Measurements from ENCODE around the gene MRPL52. TPM values are rescaled to one million over a fixed set of nuclear protein-coding genes. Genes with fewer than 3 reads are reported as not detected.
"Not testable (repeated sequence)": the region's sequence is repeated elsewhere in the genome, so short reads cannot be mapped to it uniquely, and the experiment has no call there.

Gene MRPL52
- total RNA-seq, 2 experiments from 2014 or later = 122 to 126 TPM

GRCh38 chr14:22786685-22787084 is 43.0 kb upstream of the MRPL52 start:
- Mint-ChIP-seq H3K27me3 (no peaks in the 10 kb centered on the region), H3K27ac (no peak overlapping the region), H3K9me3 (no peaks in the 10 kb centered on the region), H3K4me1 (ENCODE audit: low read depth) (peaks cover 6% of the 10 kb centered on the region), H3K36me3 (ENCODE audit: low read depth) (no peaks in the 10 kb centered on the region), H3K4me3 (no peak overlapping the region)
- no peak for DNase-seq
- intact Hi-C loops (cut with micrococcal nuclease) = no loop called here
- CTCF ChIA-PET = no interaction called here
- no peak for ATAC-seq
- POLR2A ChIA-PET = interaction anchor here (1.0 kb wide), 1 partner anchor 13 kb away, joined by 3 read pairs; no protein-coding TSS in a partner anchor
- TF ChIP-seq, protein P1, sequence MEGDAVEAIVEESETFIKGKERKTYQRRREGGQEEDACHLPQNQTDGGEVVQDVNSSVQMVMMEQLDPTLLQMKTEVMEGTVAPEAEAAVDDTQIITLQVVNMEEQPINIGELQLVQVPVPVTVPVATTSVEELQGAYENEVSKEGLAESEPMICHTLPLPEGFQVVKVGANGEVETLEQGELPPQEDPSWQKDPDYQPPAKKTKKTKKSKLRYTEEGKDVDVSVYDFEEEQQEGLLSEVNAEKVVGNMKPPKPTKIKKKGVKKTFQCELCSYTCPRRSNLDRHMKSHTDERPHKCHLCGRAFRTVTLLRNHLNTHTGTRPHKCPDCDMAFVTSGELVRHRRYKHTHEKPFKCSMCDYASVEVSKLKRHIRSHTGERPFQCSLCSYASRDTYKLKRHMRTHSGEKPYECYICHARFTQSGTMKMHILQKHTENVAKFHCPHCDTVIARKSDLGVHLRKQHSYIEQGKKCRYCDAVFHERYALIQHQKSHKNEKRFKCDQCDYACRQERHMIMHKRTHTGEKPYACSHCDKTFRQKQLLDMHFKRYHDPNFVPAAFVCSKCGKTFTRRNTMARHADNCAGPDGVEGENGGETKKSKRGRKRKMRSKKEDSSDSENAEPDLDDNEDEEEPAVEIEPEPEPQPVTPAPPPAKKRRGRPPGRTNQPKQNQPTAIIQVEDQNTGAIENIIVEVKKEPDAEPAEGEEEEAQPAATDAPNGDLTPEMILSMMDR (IDR thresholded peaks at IDR 0.05) = no peak

- Mint-ChIP-seq H3K9me3 (no peaks in the 10 kb centered on the region), H3K27ac (no peak overlapping the region), H3K27me3 (peaks cover 10% of the 10 kb centered on the region), H3K36me3 (ENCODE audit: low read depth) (no peaks in the 10 kb centered on the region), H3K4me3 (no peak overlapping the region), H3K4me1 (ENCODE audit: low read depth) (peaks cover 6% of the 10 kb centered on the region)
- TF ChIP-seq, protein P1 (IDR thresholded peaks at IDR 0.05) = no peak
- intact Hi-C loops (cut with micrococcal nuclease) = no loop called here
- no peak for ATAC-seq
- POLR2A ChIA-PET = no interaction called here
- CTCF ChIA-PET = interaction anchor here (3.0 kb wide), 1 partner anchor 62 kb away, joined by 9 read pairs; no protein-coding TSS in a partner anchor
- DNase-seq = no peak
Observed at GRCh38 chr14:22791301-22791700, 38.4 kb upstream of the MRPL52 start.

- CTCF ChIA-PET = interaction anchor here (3.0 kb wide), 1 partner anchor 61 kb away, joined by 9 read pairs; no protein-coding TSS in a partner anchor
- H3K36me3 Mint-ChIP-seq (ENCODE audit: low read depth) = no peaks in the 10 kb centered on the region
- no peak for ATAC-seq
- H3K9me3 Mint-ChIP-seq = no peaks in the 10 kb centered on the region
- DNase-seq = no peak
- H3K4me1 Mint-ChIP-seq (ENCODE audit: low read depth) = peaks cover 6% of the 10 kb centered on the region
- intact Hi-C loops (cut with micrococcal nuclease) = no loop called here
- no peak overlapping the region for H3K4me3 Mint-ChIP-seq
- TF ChIP-seq, protein P1 (IDR thresholded peaks at IDR 0.05) = no peak
- POLR2A ChIA-PET = no interaction called here
- peaks cover 13% of the 10 kb centered on the region for H3K27me3 Mint-ChIP-seq
- no peak overlapping the region for H3K27ac Mint-ChIP-seq
Observed at GRCh38 chr14:22792158-22792557, 37.5 kb upstream of the MRPL52 start.

DNA sequence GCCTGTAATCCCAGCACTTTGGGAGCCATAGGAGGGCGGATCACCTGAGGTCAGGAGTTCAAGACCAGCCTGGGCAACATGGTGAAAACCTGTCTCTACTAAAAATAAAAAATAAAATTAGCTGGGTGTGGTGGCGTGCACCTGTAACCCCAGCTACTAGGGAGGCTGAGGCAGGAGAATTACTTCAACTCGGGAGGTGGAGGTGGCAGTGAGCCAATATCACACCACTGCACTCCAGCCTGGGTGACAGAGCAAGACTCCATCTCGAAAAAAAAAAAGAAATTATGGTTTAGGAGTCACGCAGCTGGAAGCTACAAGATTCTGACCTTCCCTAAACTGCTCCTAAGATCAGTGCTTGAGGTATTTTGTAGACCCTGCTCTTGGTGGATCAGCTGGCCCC is 36.1 kb upstream of the MRPL52 start:
- H3K4me3 Mint-ChIP-seq; CTCF ChIA-PET; H3K4me1 Mint-ChIP-seq (ENCODE audit: low read depth): not testable (repeated sequence)

DNA sequence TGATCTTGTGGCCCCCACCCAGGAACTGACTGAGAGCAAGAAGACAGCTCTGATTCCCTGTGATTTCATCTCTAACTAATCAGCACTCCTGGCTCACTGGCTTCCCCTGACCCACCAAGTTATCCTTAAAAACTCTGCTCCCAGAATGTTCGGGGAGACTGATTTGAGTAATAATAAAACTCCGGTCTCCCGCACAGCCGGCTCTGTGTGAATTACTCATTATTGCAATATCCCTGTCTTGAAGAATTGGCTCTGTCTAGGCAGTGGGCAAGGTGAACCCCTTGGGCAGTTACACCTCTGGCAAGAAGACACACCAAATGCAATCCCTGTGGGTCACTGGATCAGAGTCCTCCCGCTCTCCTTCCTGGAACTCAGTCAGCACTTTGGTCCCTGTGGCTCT is 35.7 kb upstream of the MRPL52 start:
- Mint-ChIP-seq H3K36me3 (ENCODE audit: low read depth) (no peaks in the 10 kb centered on the region), H3K4me3 (no peak overlapping the region), H3K27me3 (peaks cover 21% of the 10 kb centered on the region), H3K4me1 (ENCODE audit: low read depth) (peaks cover 6% of the 10 kb centered on the region), H3K9me3 (no peaks in the 10 kb centered on the region), H3K27ac (no peak overlapping the region)
- intact Hi-C loops (cut with micrococcal nuclease) = no loop called here
- DNase-seq (no peak), ATAC-seq (no peak)
- ChIA-PET POLR2A (no interaction called here), CTCF (no interaction called here)
- TF ChIP-seq, protein P1 (IDR thresholded peaks at IDR 0.05) = no peak

More for the DNA sequence above, 36.1 kb upstream of the MRPL52 start:
- DNase-seq; H3K36me3 Mint-ChIP-seq (ENCODE audit: low read depth); H3K9me3 Mint-ChIP-seq; ATAC-seq; POLR2A ChIA-PET; intact Hi-C loops (cut with micrococcal nuclease); H3K27ac Mint-ChIP-seq: not testable (repeated sequence)
- peaks cover 17% of the 10 kb centered on the region for H3K27me3 Mint-ChIP-seq

- Mint-ChIP-seq H3K4me3 (no peak overlapping the region), H3K36me3 (ENCODE audit: low read depth) (no peaks in the 10 kb centered on the region), H3K9me3 (no peaks in the 10 kb centered on the region), H3K27ac (no peak overlapping the region), H3K27me3 (peaks cover 23% of the 10 kb centered on the region), H3K4me1 (ENCODE audit: low read depth) (peaks cover 6% of the 10 kb centered on the region)
- no peak for DNase-seq
- ChIA-PET POLR2A (no interaction called here), CTCF (no interaction called here)
- intact Hi-C loops (cut with micrococcal nuclease) = no loop called here
- TF ChIP-seq, protein P1 (IDR thresholded peaks at IDR 0.05) = no peak
- no peak for ATAC-seq
Observed at GRCh38 chr14:22794551-22794951, 35.1 kb upstream of the MRPL52 start.

Data from activated CD8-positive, alpha-beta T cell treated with anti-CD3 and anti-CD28 coated beads for 36 hours (primary cell).